ENCODE results near the gene CMBL.

DNA sequence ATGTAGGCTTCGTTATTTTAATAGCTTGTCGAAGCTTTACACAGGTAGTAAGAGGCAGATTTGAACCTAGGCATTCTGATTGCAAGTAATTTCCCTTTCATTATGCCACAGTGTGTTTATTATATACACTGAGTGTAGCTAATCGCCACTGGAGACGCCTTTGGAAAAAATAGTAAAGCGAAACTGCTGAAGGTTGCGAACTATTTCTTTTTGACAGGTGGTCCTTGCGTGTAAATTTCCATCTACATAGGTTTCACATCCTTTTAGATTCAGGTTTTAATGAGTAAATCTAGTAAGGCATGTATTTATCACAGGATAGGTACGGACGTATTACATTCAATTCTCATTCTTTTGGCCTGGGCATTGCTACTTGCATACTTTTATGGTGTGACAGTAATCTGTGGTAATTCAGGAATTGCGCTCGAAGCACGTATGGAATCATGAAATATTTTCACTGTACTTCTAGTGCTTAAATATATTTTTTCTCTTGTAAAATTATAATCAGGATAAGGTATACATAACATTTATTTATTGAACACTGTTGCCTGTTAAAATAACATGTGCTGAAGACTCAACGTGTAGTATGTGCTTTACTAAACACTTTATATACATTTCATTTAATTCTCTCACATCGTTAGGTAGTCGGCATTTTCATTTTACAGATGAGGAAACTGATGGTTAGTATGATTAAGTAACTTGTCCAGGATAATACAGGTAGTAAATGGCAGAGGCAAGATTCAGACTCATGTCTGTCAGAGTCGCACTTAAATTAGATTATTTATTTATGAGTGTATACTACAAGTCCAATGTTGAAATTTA, 47.6 kb upstream of the CMBL start:
- no peak for TF ChIP-seq CTCF (IDR thresholded peaks at IDR 0.05)
- no peak for TF ChIP-seq POLR2AphosphoS5 (IDR thresholded peaks at IDR 0.05; ENCODE audit: low read depth, low read length)
- TF ChIP-seq TCF7L2 (IDR thresholded peaks at IDR 0.05; ENCODE audit: low read depth, low read length), result no peak
- TF ChIP-seq, protein P1, sequence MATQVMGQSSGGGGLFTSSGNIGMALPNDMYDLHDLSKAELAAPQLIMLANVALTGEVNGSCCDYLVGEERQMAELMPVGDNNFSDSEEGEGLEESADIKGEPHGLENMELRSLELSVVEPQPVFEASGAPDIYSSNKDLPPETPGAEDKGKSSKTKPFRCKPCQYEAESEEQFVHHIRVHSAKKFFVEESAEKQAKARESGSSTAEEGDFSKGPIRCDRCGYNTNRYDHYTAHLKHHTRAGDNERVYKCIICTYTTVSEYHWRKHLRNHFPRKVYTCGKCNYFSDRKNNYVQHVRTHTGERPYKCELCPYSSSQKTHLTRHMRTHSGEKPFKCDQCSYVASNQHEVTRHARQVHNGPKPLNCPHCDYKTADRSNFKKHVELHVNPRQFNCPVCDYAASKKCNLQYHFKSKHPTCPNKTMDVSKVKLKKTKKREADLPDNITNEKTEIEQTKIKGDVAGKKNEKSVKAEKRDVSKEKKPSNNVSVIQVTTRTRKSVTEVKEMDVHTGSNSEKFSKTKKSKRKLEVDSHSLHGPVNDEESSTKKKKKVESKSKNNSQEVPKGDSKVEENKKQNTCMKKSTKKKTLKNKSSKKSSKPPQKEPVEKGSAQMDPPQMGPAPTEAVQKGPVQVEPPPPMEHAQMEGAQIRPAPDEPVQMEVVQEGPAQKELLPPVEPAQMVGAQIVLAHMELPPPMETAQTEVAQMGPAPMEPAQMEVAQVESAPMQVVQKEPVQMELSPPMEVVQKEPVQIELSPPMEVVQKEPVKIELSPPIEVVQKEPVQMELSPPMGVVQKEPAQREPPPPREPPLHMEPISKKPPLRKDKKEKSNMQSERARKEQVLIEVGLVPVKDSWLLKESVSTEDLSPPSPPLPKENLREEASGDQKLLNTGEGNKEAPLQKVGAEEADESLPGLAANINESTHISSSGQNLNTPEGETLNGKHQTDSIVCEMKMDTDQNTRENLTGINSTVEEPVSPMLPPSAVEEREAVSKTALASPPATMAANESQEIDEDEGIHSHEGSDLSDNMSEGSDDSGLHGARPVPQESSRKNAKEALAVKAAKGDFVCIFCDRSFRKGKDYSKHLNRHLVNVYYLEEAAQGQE (IDR thresholded peaks at IDR 0.05; ENCODE audit: insufficient read depth in 1 of 2, low read depth in 2 of 2, low read length in 1 of 2), result no peak
- TF ChIP-seq SIN3A (IDR thresholded peaks at IDR 0.05; ENCODE audit: borderline replicate concordance, insufficient read depth, low read depth, low read length), result no peak
